AG04450 (cell line): ENCODE results near the gene TESPA1. TPM values are rescaled to one million over a fixed set of nuclear protein-coding genes. Genes with fewer than 3 reads are reported as not detected.

Experiments
- CTCF ChIA-PET: fragments of 300-600, 350-600 bp; formaldehyde crosslinking; extraction: SDS; loops from one replicate; lab custom pipeline; 2022; ENCODE audit warnings: antibody characterized with exemption, inconsistent platforms; lab: Charles Lee
- POLR2A ChIA-PET: fragments of 350-600 bp; formaldehyde crosslinking; extraction: SDS; loops from one replicate; lab custom pipeline; 2021; ENCODE audit warnings: antibody characterized with exemption, inconsistent platforms; lab: Yijun Ruan, JAX
- DNase-seq: peaks from one replicate; pipeline ENCODE4 v3.0.0-alpha.2; 2011; ENCODE audit warnings: low read depth, low spot score
- H3K27ac ChIP-seq: one replicate; pipeline ENCODE4 v1.5.1; 2012; ENCODE audit warnings: low read depth, low read length, control low read depth
- H3K27me3 ChIP-seq: one replicate; pipeline ENCODE4 v1.6.0; 2012; ENCODE audit warnings: low read length; ENCODE audit not compliant: control insufficient read depth, insufficient read depth
- H3K4me3 ChIP-seq: 2 replicates; pipeline ENCODE4 v1.5.1; 2011; ENCODE audit warnings: mild to moderate bottlenecking, low read depth, low read length, control low read depth
- H3K9me3 ChIP-seq: 2 replicates; pipeline ENCODE4 v1.5.1; 2012; ENCODE audit warnings: low read length; ENCODE audit not compliant: control insufficient read depth, insufficient read depth
- CTCF ChIP-seq: IDR thresholded peaks from 2 replicates; pipeline ENCODE4 v1.5.1; 2011; ENCODE audit warnings: low read depth, low read length, control low read depth, inconsistent platforms
- polyA plus RNA-seq: library from polyadenylated mRNA; depleted of rRNA; stranded (reverse); fragments of >200 nt; gene quantifications from 2 replicates; pipeline ENCODE4 v1.2.3, GENCODE V29; 2011

TESPA1 gene
- polyA plus RNA-seq, 1 experiment = not detected

DNA sequence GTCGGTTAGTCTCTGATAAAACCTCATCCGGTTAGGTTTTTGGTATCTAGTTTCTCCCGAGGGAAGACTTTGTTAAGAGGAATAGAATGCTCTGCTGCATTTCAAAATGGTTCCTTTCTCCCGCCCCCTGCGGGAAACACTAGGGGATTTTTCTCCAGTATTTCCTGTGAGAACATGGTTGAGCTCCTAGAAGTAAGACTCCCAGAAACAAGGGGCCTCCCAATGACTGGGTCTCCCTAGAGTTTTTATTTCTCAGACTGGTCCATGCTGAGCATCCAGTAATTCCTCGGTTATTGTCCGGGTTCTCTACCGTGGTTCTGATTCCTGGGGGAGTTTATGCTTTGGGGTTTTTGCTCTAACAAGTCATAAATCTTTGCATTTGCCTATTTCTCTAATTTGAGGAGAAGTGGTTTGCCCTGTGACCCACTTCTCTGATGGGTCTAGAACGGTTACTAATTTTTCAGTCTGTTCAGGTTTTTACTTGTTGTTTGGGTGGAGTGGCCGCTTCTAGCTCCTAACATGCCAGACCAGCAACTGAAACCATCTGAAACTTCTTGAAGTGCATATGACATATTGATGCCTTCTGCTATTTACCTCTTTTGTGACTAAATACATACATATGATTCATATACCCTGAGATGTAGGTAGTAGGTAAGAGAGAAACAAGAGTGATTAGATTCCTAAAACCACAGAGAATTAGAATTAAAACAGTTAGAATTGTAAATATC, 25.1 kb downstream of the TESPA1 start:
- Histone ChIP-seq H3K27ac (no peak overlapping the region), H3K27me3 (no peaks in the 10 kb centered on the region), H3K9me3 (no peaks in the 10 kb centered on the region), H3K4me3 (no peak overlapping the region)
- DNase-seq = no peak
- ChIA-PET POLR2A (no interaction called here), CTCF (interaction anchor here (1.1 to 7.5 kb wide), 8 partner anchors 34 to 362 kb away, joined by 3 to 160 read pairs (median 10); partner anchors contain the start of gene MUCL1)
- TF ChIP-seq CTCF = no peak

GRCh38 chr12:54958048-54958658, 26.4 kb downstream of the TESPA1 start:
- Histone ChIP-seq H3K27ac (no peak overlapping the region), H3K9me3 (no peaks in the 10 kb centered on the region), H3K27me3 (no peaks in the 10 kb centered on the region), H3K4me3 (no peak overlapping the region)
- TF ChIP-seq CTCF = peak; percentile 71
- ChIA-PET CTCF (interaction anchor here (0.6 to 7.5 kb wide), 36 partner anchors 8 to 378 kb away, joined by 3 to 160 read pairs (median 4); partner anchors contain the start of genes MUCL1 and TESPA1), POLR2A (no interaction called here)
- DNase-seq = peak; percentile 36

DNA sequence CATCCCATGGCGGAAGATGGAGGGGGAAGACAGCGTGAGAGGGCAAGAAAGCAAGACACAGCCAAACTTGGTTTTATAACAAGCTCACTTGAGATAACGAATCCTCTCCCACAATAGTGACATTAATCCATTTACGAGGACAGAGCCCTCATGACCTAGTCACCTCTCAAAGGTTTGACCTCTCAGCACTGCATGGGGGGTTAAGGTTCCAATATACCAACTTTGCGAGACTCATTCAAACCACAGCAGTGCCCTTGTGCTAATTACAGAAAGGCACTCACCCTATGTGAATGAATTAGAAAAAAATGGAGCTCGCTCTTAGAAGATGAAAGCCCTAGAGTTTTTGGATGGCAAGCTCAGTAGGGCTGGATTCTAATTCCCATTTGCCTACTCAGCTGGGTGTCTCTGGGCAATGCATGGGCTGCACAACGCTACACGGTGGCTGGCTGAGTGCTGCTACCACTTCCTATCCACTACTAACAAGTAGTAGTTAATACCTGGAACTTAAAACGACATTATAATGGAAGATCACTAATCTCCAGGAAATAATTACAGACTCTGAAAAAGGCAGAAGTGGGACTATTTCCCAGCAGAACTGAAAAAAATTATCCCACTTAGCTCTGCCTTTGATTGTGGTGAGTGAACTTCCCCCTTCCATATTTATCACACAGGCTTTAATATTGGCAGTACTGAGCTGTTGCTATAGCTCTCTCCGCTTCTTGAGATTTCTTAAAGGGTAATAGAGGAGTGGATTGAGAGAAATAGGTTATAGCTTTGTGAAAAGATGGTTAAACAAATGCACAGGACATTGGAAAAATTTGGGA, 27.5 kb downstream of the TESPA1 start:
- no peaks in the 10 kb centered on the region for H3K27me3 ChIP-seq
- no peak overlapping the region for H3K27ac ChIP-seq
- ChIA-PET POLR2A (no interaction called here), CTCF (interaction anchor here (0.8 to 7.5 kb wide), 11 partner anchors 10 to 255 kb away, joined by 3 to 160 read pairs (median 5); partner anchors contain the start of gene MUCL1)
- no peak for TF ChIP-seq CTCF
- no peak overlapping the region for H3K4me3 ChIP-seq
- no peaks in the 10 kb centered on the region for H3K9me3 ChIP-seq
- DNase-seq = no peak

GRCh38 chr12:54956322-54956721, 28.2 kb downstream of the TESPA1 start:
- Histone ChIP-seq H3K9me3 (no peaks in the 10 kb centered on the region), H3K27me3 (no peaks in the 10 kb centered on the region), H3K4me3 (no peak overlapping the region), H3K27ac (no peak overlapping the region)
- TF ChIP-seq CTCF = no peak
- CTCF ChIA-PET = interaction anchor here (1.1 to 7.5 kb wide), 7 partner anchors 10 to 254 kb away, joined by 4 to 160 read pairs (median 6); partner anchors contain the start of gene MUCL1
- no peak for DNase-seq
- POLR2A ChIA-PET = no interaction called here
